KOPT-K1 (cell line): ENCODE data around the gene PROB1.

Experiments used
- H3K27ac ChIP-seq: fragments of 200-600 bp; sonication (generic); 2 replicates; pipeline ENCODE4 v1.5.1; 2016; ENCODE audit warnings: antibody characterized with exemption, mild to moderate bottlenecking, low read depth, low read length; ENCODE audit not compliant: poor library complexity, severe bottlenecking
- H3K36me3 ChIP-seq: fragments of 200-600 bp; sonication (generic); 2 replicates; pipeline ENCODE4 v1.5.1; 2017; ENCODE audit warnings: antibody characterized with exemption, mild to moderate bottlenecking, low read length, moderate library complexity; ENCODE audit not compliant: insufficient read depth
- H3K9me3 ChIP-seq: fragments of 200-600 bp; sonication (generic); 2 replicates; pipeline ENCODE4 v1.5.1; 2017; ENCODE audit warnings: antibody characterized with exemption, low read length, mild to moderate bottlenecking; ENCODE audit not compliant: insufficient read depth, poor library complexity, severe bottlenecking

Gene PROB1

GRCh38 chr5:139403787-139404483 lies 9.0 kb upstream of the PROB1 start, which contains the start of gene SPATA24:
SPATA24 (minus strand) TSS chr5:139404089; CDS start chr5:139404060, 29 bp downstream.
- H3K27ac ChIP-seq, result peak within 1 kb of the TSS; percentile 72
- H3K36me3 ChIP-seq, result no peaks in the 10 kb centered on the region
- no peaks in the 10 kb centered on the region for H3K9me3 ChIP-seq

GRCh38 chr5:139403418-139403786 lies 8.5 kb upstream of the PROB1 start:
- Histone ChIP-seq H3K36me3 (no peaks in the 10 kb centered on the region), H3K9me3 (no peaks in the 10 kb centered on the region), H3K27ac (peak overlapping the region; percentile 72)

GRCh38 chr5:139402561-139403158 lies 7.8 kb upstream of the PROB1 start:
- Histone ChIP-seq H3K9me3 (no peaks in the 10 kb centered on the region), H3K27ac (peak overlapping the region; percentile 72), H3K36me3 (no peaks in the 10 kb centered on the region)

GRCh38 chr5:139401546-139401945 lies 6.6 kb upstream of the PROB1 start:
- H3K9me3 ChIP-seq, result no peaks in the 10 kb centered on the region
- no peaks in the 10 kb centered on the region for H3K36me3 ChIP-seq
- H3K27ac ChIP-seq, result no peak overlapping the region

- H3K27ac ChIP-seq, result no peak overlapping the region
- peaks cover 14% of the 10 kb centered on the region; the same call in 1 of the 2 replicates for H3K36me3 ChIP-seq
- H3K9me3 ChIP-seq, result no peaks in the 10 kb centered on the region
Measured at GRCh38 chr5:139399501-139400121, 4.7 kb upstream of the PROB1 start.

GRCh38 chr5:139397921-139398320 lies 3.0 kb upstream of the PROB1 start:
- Histone ChIP-seq H3K27ac (no peak overlapping the region), H3K9me3 (no peaks in the 10 kb centered on the region), H3K36me3 (peaks cover 14% of the 10 kb centered on the region; the same call in 1 of the 2 replicates)

GRCh38 chr5:139396691-139397090 lies 1.8 kb upstream of the PROB1 start:
- peaks cover 14% of the 10 kb centered on the region; the same call in 1 of the 2 replicates for H3K36me3 ChIP-seq
- no peaks in the 10 kb centered on the region for H3K9me3 ChIP-seq
- no peak overlapping the region for H3K27ac ChIP-seq

GRCh38 chr5:139395844-139396640 lies 1.1 kb upstream of the PROB1 start:
- Histone ChIP-seq H3K9me3 (no peaks in the 10 kb centered on the region), H3K27ac (no peak overlapping the region), H3K36me3 (peaks cover 14% of the 10 kb centered on the region; the same call in 1 of the 2 replicates)

- H3K27ac ChIP-seq, result no peak overlapping the region
Measured at GRCh38 chr5:139394123-139394653, 716 bp downstream of the PROB1 start.

GRCh38 chr5:139393497-139394122 lies 1.3 kb downstream of the PROB1 start:
- H3K27ac ChIP-seq, result peak overlapping the region; percentile 100
- peaks cover 20% of the 10 kb centered on the region; the same call in 1 of the 2 replicates for H3K36me3 ChIP-seq
- H3K9me3 ChIP-seq, result no peaks in the 10 kb centered on the region

More at GRCh38 chr5:139394123-139394653, 716 bp downstream of the PROB1 start:
- Histone ChIP-seq H3K36me3 (peaks cover 17% of the 10 kb centered on the region; the same call in 1 of the 2 replicates), H3K9me3 (no peaks in the 10 kb centered on the region)

GRCh38 chr5:139392678-139393496 lies 2.0 kb downstream of the PROB1 start:
- peak overlapping the region; percentile 100 for H3K27ac ChIP-seq
- H3K36me3 ChIP-seq, result peaks cover 24% of the 10 kb centered on the region
- no peaks in the 10 kb centered on the region for H3K9me3 ChIP-seq

- H3K9me3 ChIP-seq, result no peaks in the 10 kb centered on the region
- peaks cover 30% of the 10 kb centered on the region for H3K36me3 ChIP-seq
- peak overlapping the region; percentile 100 for H3K27ac ChIP-seq
Measured at GRCh38 chr5:139392324-139392677, 2.6 kb downstream of the PROB1 start.

GRCh38 chr5:139391570-139392323 lies 3.2 kb downstream of the PROB1 start:
- H3K27ac ChIP-seq, result peak overlapping the region; percentile 100
- H3K36me3 ChIP-seq, result peaks cover 36% of the 10 kb centered on the region
- no peaks in the 10 kb centered on the region for H3K9me3 ChIP-seq
